ENCODE measurements around the gene ELAC2. TPM values are rescaled to one million over a fixed set of nuclear protein-coding genes. Genes with fewer than 3 reads are reported as not detected.

ELAC2 gene
- total RNA-seq, 1 experiment from 2014 or later: 62.7 TPM

DNA sequence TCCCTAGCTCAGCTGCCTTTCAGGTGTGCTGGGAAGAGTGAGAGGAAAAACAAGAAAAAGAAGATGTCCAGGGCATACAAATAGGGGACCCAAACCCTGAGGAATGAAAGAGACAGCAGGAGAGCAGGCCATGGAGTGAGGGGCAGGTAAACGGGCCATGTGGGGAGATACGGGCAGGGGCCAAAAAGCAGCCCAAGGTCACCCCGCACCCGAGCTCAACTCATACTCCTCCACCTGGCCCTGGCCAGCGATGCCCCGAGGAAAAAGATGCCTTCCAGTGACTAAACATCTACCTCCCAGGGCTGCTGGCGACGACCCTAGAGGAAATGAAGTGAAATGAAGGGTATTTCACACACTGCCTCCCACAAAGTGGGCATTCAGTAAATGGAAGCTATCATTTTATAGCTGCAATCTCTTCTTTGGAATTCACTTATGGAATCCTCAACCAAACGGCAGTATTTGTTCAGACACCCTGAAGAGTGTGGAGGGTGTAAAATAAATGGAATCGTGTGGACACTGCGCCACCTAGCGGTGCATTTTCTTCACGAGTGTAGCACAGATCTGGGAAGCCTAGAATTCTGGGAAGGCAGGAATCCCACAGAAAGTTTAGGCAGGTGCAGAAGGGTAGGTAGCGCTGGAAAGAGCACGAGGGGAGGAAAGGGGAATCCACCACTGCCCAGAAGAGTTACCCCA, 14.9 kb downstream of the ELAC2 start:
- no peak overlapping the region for H3K27ac ChIP-seq
- H3K9me3 ChIP-seq (ENCODE audit: insufficient read depth, low read depth): no peaks in the 10 kb centered on the region
- CTCF ChIA-PET: interaction anchor here (0.6 kb wide), 1 partner anchor 14 kb away, joined by 3 read pairs; no protein-coding TSS in a partner anchor
- H3K4me2 ChIP-seq: no peak overlapping the region
- H3F3A ChIP-seq (ENCODE audit: insufficient read depth, low read depth): no peaks in the 10 kb centered on the region
- H3K4me1 ChIP-seq (replicated peaks; ENCODE audit: insufficient read depth): no peaks in the 10 kb centered on the region
- TF ChIP-seq EZH2 (IDR thresholded peaks at IDR 0.05; ENCODE audit: low read depth): no peak
- TF ChIP-seq, protein P1, sequence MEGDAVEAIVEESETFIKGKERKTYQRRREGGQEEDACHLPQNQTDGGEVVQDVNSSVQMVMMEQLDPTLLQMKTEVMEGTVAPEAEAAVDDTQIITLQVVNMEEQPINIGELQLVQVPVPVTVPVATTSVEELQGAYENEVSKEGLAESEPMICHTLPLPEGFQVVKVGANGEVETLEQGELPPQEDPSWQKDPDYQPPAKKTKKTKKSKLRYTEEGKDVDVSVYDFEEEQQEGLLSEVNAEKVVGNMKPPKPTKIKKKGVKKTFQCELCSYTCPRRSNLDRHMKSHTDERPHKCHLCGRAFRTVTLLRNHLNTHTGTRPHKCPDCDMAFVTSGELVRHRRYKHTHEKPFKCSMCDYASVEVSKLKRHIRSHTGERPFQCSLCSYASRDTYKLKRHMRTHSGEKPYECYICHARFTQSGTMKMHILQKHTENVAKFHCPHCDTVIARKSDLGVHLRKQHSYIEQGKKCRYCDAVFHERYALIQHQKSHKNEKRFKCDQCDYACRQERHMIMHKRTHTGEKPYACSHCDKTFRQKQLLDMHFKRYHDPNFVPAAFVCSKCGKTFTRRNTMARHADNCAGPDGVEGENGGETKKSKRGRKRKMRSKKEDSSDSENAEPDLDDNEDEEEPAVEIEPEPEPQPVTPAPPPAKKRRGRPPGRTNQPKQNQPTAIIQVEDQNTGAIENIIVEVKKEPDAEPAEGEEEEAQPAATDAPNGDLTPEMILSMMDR (conservative IDR thresholded peaks at IDR 0.05): peak; percentile 81
- H2AFZ ChIP-seq: no peak overlapping the region
- POLR2A ChIA-PET (ENCODE audit: unreplicated experiment): interaction anchor here (1.0 kb wide), 1 partner anchor 434 kb away, joined by 3 read pairs; no protein-coding TSS in a partner anchor
- no peaks in the 10 kb centered on the region; the same call in 1 of the 2 replicates for H4K20me1 ChIP-seq (ENCODE audit: insufficient read depth)
- no peaks in the 10 kb centered on the region for H3K9me2 ChIP-seq (ENCODE audit: insufficient read depth)
- no peaks in the 10 kb centered on the region for H3K36me3 ChIP-seq (ENCODE audit: low read depth)
- BruUV-seq (replicated peaks): no TSS peak
- no peaks in the 10 kb centered on the region for H3K79me2 ChIP-seq (ENCODE audit: low read depth)
- no peaks in the 10 kb centered on the region for H3K27me3 ChIP-seq (ENCODE audit: insufficient read depth, low read depth)
- intact Hi-C loops (cut with micrococcal nuclease; ENCODE audit: unreplicated experiment): loop anchor here (1.0 to 2.0 kb wide), 2 partner anchors 747 to 822 kb away; no protein-coding TSS in a partner anchor
- no peak overlapping the region for H3K4me3 ChIP-seq
- peak in 1 of 2 experiments; percentile 50 for DNase-seq

DNA sequence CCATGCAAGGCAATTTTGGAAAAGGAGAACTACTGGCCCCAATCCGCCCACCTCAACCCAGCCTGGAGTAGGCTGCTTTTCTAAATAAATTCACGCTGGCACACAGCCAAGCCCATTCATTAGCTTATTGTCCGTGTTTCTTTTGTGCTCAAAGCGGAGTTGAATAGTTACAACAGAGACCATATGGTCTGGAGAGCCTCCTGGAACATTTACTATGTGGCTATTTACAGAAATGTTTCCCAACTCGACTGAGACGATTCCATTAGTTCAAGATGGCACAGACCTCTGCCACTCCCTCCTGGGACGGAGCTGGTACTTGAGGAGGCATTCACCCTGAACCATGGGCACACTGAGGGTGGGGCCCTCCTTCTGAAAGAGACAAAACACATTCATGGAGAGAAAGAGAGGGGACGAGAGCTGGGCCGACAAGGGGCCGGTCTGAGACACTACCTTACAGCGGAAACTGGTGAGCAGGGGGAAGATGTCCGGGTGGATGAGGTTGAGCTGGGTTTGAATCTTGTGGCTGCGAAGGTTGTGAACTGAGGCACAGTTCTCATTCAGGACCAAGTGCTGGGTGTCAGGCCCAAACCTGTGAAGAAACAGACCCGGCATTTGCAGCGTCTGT, 15.7 kb downstream of the ELAC2 start:
- Histone ChIP-seq H4K20me1 (ENCODE audit: insufficient read depth) (no peaks in the 10 kb centered on the region; the same call in 1 of the 2 replicates), H3K9me3 (ENCODE audit: insufficient read depth, low read depth) (no peaks in the 10 kb centered on the region), H3K9me2 (ENCODE audit: insufficient read depth) (no peaks in the 10 kb centered on the region), H3K4me2 (no peak overlapping the region), H3K27me3 (ENCODE audit: insufficient read depth, low read depth) (no peaks in the 10 kb centered on the region), H3K79me2 (ENCODE audit: low read depth) (no peaks in the 10 kb centered on the region), H3K4me3 (no peak overlapping the region), H3F3A (ENCODE audit: insufficient read depth, low read depth) (no peaks in the 10 kb centered on the region), H3K4me1 (replicated peaks; ENCODE audit: insufficient read depth) (no peaks in the 10 kb centered on the region), H3K36me3 (ENCODE audit: low read depth) (no peaks in the 10 kb centered on the region), H3K27ac (no peak overlapping the region), H2AFZ (no peak overlapping the region)
- TF ChIP-seq EZH2 (IDR thresholded peaks at IDR 0.05; ENCODE audit: low read depth): no peak
- TF ChIP-seq, protein P1 (conservative IDR thresholded peaks at IDR 0.05): no peak
- POLR2A ChIA-PET (ENCODE audit: unreplicated experiment): interaction anchor here (0.5 to 0.6 kb wide), 2 partner anchors 20 to 545 kb away, joined by 3 to 4 read pairs; no protein-coding TSS in a partner anchor
- no peak for DNase-seq
- intact Hi-C loops (cut with micrococcal nuclease; ENCODE audit: unreplicated experiment): loop anchor here (2.0 kb wide), 1 partner anchor 821 kb away; no protein-coding TSS in a partner anchor
- CTCF ChIA-PET: interaction anchor here (0.6 kb wide), 1 partner anchor 13 kb away, joined by 3 read pairs; no protein-coding TSS in a partner anchor
- BruUV-seq (replicated peaks): no TSS peak

DNA sequence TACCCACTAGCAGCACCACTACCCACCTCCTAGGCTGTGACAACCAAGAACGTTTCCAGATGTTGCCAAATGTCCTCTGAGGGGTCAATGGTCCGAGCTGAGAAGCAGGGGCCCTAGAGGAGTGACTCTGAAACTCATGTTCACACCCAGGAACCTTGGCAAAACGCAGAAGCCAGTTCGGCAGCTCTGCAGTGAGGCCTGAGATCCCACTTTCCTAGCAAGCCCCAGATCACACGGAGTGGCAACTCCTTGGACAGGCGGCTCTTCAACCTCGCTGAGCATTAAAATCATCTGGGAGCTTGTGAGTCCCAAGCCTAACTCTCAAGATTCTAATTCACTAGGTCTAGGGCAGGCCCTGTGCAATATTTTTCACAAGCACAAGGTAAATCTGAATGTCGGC, 17.3 kb downstream of the ELAC2 start:
- Histone ChIP-seq H2AFZ (no peak overlapping the region), H3K9me2 (ENCODE audit: insufficient read depth) (no peaks in the 10 kb centered on the region), H3F3A (ENCODE audit: insufficient read depth, low read depth) (no peaks in the 10 kb centered on the region), H3K27me3 (ENCODE audit: insufficient read depth, low read depth) (no peaks in the 10 kb centered on the region), H3K9me3 (ENCODE audit: insufficient read depth, low read depth) (no peaks in the 10 kb centered on the region), H3K79me2 (ENCODE audit: low read depth) (no peaks in the 10 kb centered on the region), H3K4me2 (no peak overlapping the region), H3K27ac (no peak overlapping the region), H3K4me1 (replicated peaks; ENCODE audit: insufficient read depth) (no peaks in the 10 kb centered on the region), H4K20me1 (ENCODE audit: insufficient read depth) (no peaks in the 10 kb centered on the region; the same call in 1 of the 2 replicates), H3K36me3 (ENCODE audit: low read depth) (no peaks in the 10 kb centered on the region), H3K4me3 (no peak overlapping the region)
- no TSS peak for BruUV-seq (replicated peaks)
- TF ChIP-seq, protein P1 (conservative IDR thresholded peaks at IDR 0.05): no peak
- no peak for TF ChIP-seq EZH2 (IDR thresholded peaks at IDR 0.05; ENCODE audit: low read depth)
- intact Hi-C loops (cut with micrococcal nuclease; ENCODE audit: unreplicated experiment): no loop called here
- no peak for DNase-seq
- POLR2A ChIA-PET (ENCODE audit: unreplicated experiment): no interaction called here
- CTCF ChIA-PET: no interaction called here

All from PC-9 (cell line).